GM23338 (cell line): ENCODE data around the gene GIMAP1. TPM values are rescaled to one million over a fixed set of nuclear protein-coding genes. Genes with fewer than 3 reads are reported as not detected.

Experiments
- ATAC-seq: fragments of 200-7000 bp; cut with Tn5 transposase; 3 replicates; pipeline ENCODE4 v1.9.1; 2020
- DNase-seq: peaks from one replicate; pipeline ENCODE4 v3.0.0-alpha.2; 2015; ENCODE audit warnings: low spot score
- H2AFZ ChIP-seq: fragments of 200-600 bp; sonication (generic); 2 replicates; pipeline ENCODE4 v1.8.0; 2016; ENCODE audit warnings: antibody characterized with exemption, mild to moderate bottlenecking, moderate library complexity
- H3F3A ChIP-seq: fragments of 200-600 bp; sonication (generic); replicated peaks from 2 replicates; pipeline ENCODE4 v1.8.0; 2017; ENCODE audit warnings: antibody characterized with exemption, mixed run types, low read depth
- H3K27ac ChIP-seq: fragments of 200-600 bp; sonication (generic); 2 replicates; pipeline ENCODE4 v1.6.1; 2016; ENCODE audit warnings: low read depth
- H3K27me3 ChIP-seq: fragments of 200-600 bp; sonication (generic); 2 replicates; pipeline ENCODE4 v1.8.0; 2016; ENCODE audit warnings: mild to moderate bottlenecking, mixed run types, moderate library complexity; ENCODE audit not compliant: insufficient read depth
- H3K36me3 ChIP-seq: fragments of 200-600 bp; sonication (generic); 2 replicates; pipeline ENCODE4 v1.8.0; 2016; ENCODE audit warnings: mild to moderate bottlenecking; ENCODE audit not compliant: insufficient read depth
- H3K4me1 ChIP-seq: fragments of 200-600 bp; sonication (generic); 2 replicates; pipeline ENCODE4 v1.8.0; 2016; ENCODE audit warnings: mild to moderate bottlenecking, moderate library complexity; ENCODE audit not compliant: insufficient read depth
- H3K4me2 ChIP-seq: fragments of 200-600 bp; sonication (generic); 2 replicates; pipeline ENCODE4 v1.7.1; 2017; ENCODE audit warnings: mixed run types
- H3K4me3 ChIP-seq: fragments of 200-600 bp; sonication (generic); 2 replicates; pipeline ENCODE4 v1.6.1; 2016; ENCODE audit warnings: mixed run types
- H3K79me2 ChIP-seq: fragments of 200-600 bp; sonication (generic); replicated peaks from 2 replicates; pipeline ENCODE4 v1.8.0; 2017; ENCODE audit warnings: mild to moderate bottlenecking; ENCODE audit not compliant: insufficient read depth
- H3K9me2 ChIP-seq: fragments of 200-600 bp; sonication (generic); 2 replicates; pipeline ENCODE4 v1.8.0; 2017; ENCODE audit not compliant: insufficient read depth
- H4K20me1 ChIP-seq: fragments of 200-600 bp; sonication (generic); replicated peaks from 2 replicates; pipeline ENCODE4 v1.8.0; 2017; ENCODE audit warnings: mild to moderate bottlenecking; ENCODE audit not compliant: insufficient read depth
- H3K27ac Mint-ChIP-seq: 2 replicates; pipeline ENCODE4 v1.8.0; 2020; ENCODE audit warnings: inconsistent platforms, mild to moderate bottlenecking, moderate library complexity, mixed read lengths
- H3K27me3 Mint-ChIP-seq: 3 replicates; pipeline ENCODE4 v1.8.0; 2022; ENCODE audit warnings: low read depth, mild to moderate bottlenecking, moderate library complexity, mixed read lengths, inconsistent platforms; ENCODE audit not compliant: insufficient read depth, poor library complexity
- H3K36me3 Mint-ChIP-seq: 3 replicates; pipeline ENCODE4 v1.8.0; 2021; ENCODE audit warnings: low read depth, mild to moderate bottlenecking, inconsistent platforms, moderate library complexity, mixed read lengths
- H3K4me1 Mint-ChIP-seq: 3 replicates; pipeline ENCODE4 v1.8.0; 2020; ENCODE audit warnings: mild to moderate bottlenecking, inconsistent platforms, mixed read lengths
- H3K4me3 Mint-ChIP-seq: 3 replicates; pipeline ENCODE4 v1.8.0; 2021; ENCODE audit warnings: moderate library complexity, mild to moderate bottlenecking, inconsistent platforms, mixed read lengths
- H3K9me3 Mint-ChIP-seq: 3 replicates; pipeline ENCODE4 v1.8.0; 2020; ENCODE audit warnings: moderate library complexity, mild to moderate bottlenecking, inconsistent platforms, mixed read lengths
- CREB1 ChIP-seq: fragments of 250-450 bp; sonication (Bioruptor Pico); IDR thresholded peaks from 2 replicates; pipeline ENCODE4 v1.5.0; 2020; ENCODE audit warnings: low read depth, mild to moderate bottlenecking, moderate library complexity
- CTCF ChIP-seq, 2 experiments: fragments of 200-600 bp in 1 of 2; sonication (generic) in 1 of 2; conservative IDR thresholded peaks; 2 replicates each; pipeline versions ENCODE4 v1.5.1 to v1.6.1; 2016 to 2017; ENCODE audit warnings: antibody characterized with exemption in 2 of 2, low read depth in 2 of 2, mild to moderate bottlenecking in 2 of 2, moderate library complexity in 1 of 2
- ETS1 ChIP-seq: IDR thresholded peaks from 2 replicates; pipeline ENCODE4 v1.6.1; 2016; ENCODE audit warnings: antibody characterized with exemption
- EZH2 ChIP-seq: fragments of 200-600 bp; sonication (generic); IDR thresholded peaks from one replicate; pipeline ENCODE4 v1.8.0; 2017; ENCODE audit warnings: antibody characterized with exemption, mild to moderate bottlenecking, low read depth; ENCODE audit not compliant: unreplicated experiment
- EZH2phosphoT487 ChIP-seq: fragments of 200-600 bp; sonication (generic); IDR thresholded peaks from one replicate; pipeline ENCODE4 v1.8.1; 2018; ENCODE audit warnings: antibody characterized with exemption; ENCODE audit not compliant: unreplicated experiment
- JUNB ChIP-seq: IDR thresholded peaks from one replicate; pipeline ENCODE4 v1.6.1; 2016; ENCODE audit warnings: antibody characterized with exemption; ENCODE audit not compliant: unreplicated experiment
- NANOG ChIP-seq: IDR thresholded peaks from 2 replicates; pipeline ENCODE4 v1.6.1; 2016; ENCODE audit warnings: antibody characterized with exemption, borderline replicate concordance
- POLR2AphosphoS5 ChIP-seq: IDR thresholded peaks from 2 replicates; pipeline ENCODE4 v1.6.1; 2016; ENCODE audit warnings: antibody characterized with exemption, low read depth
- REST ChIP-seq: IDR thresholded peaks from one replicate; pipeline ENCODE4 v1.6.1; 2018; ENCODE audit warnings: antibody characterized with exemption; ENCODE audit not compliant: unreplicated experiment
- STAT1 ChIP-seq: IDR thresholded peaks from one replicate; pipeline ENCODE4 v1.6.1; 2016; ENCODE audit warnings: antibody characterized with exemption; ENCODE audit not compliant: unreplicated experiment
- ZNF114 ChIP-seq: fragments of 250-450 bp; sonication (Bioruptor Pico); IDR thresholded peaks from 2 replicates; pipeline ENCODE4 v1.5.0; 2020; ENCODE audit warnings: mild to moderate bottlenecking, moderate library complexity
- ZNF331 ChIP-seq: fragments of 250-450 bp; sonication (Bioruptor Pico); IDR thresholded peaks from 2 replicates; pipeline ENCODE4 v1.5.0; 2020; ENCODE audit warnings: low read depth, mild to moderate bottlenecking, moderate library complexity
- ZNF462 ChIP-seq: fragments of 250-450 bp; sonication (Bioruptor Pico); IDR thresholded peaks from 2 replicates; pipeline ENCODE4 v1.5.0; 2020; ENCODE audit warnings: mild to moderate bottlenecking, moderate library complexity
- polyA plus RNA-seq: library from polyadenylated mRNA; unstranded; fragments of >200 nt; fragmentation: Nextera tagmentation; extraction: Ambion mirVana; gene quantifications from 2 replicates; pipeline ENCODE4 v1.2.1, GENCODE V29; 2016
- total RNA-seq: library from RNA; depleted of rRNA; stranded (reverse); fragments of >200 nt; shearing (Covaris generic); gene quantifications from 2 replicates; pipeline ENCODE4 v1.2.3, GENCODE V29; 2014

Gene GIMAP1
- total and polyA plus RNA-seq, 2 experiments from 2014 or later, result not detected

- Histone ChIP-seq H4K20me1 (no peaks in the 10 kb centered on the region), H3K27me3 (no peaks in the 10 kb centered on the region), H2AFZ (no peak overlapping the region), H3K9me2 (no peaks in the 10 kb centered on the region), H3K4me1 (peaks cover 5% of the 10 kb centered on the region; the same call in 1 of the 2 replicates), H3K79me2 (no peaks in the 10 kb centered on the region), H3K27ac (no peak overlapping the region), H3K4me3 (no peak overlapping the region), H3K4me2 (no peak overlapping the region), H3F3A (no peaks in the 10 kb centered on the region), H3K36me3 (no peaks in the 10 kb centered on the region)
- Mint-ChIP-seq H3K36me3 (no peaks in the 10 kb centered on the region), H3K4me1 (no peaks in the 10 kb centered on the region), H3K27ac (no peak overlapping the region), H3K27me3 (peaks cover 8% of the 10 kb centered on the region), H3K9me3 (peaks cover 6% of the 10 kb centered on the region; the same call in 2 of the 3 replicates), H3K4me3 (no peak overlapping the region)
- ATAC-seq (no peak), DNase-seq (no peak)
- no peak for TF ChIP-seq ZNF331
- TF ChIP-seq ETS1, result no peak
- TF ChIP-seq STAT1, result no peak
- no peak for TF ChIP-seq JUNB
- no peak for TF ChIP-seq EZH2
- TF ChIP-seq CREB1 (CRISPR knock-in tag), result no peak
- TF ChIP-seq ZNF114 (CRISPR knock-in tag), result no peak
- no peak for TF ChIP-seq NANOG
- no peak for TF ChIP-seq EZH2phosphoT487
- no peak for TF ChIP-seq CTCF (conservative IDR thresholded peaks at IDR 0.05; ENCODE audit: low read depth in 2 of 2)
- TF ChIP-seq POLR2AphosphoS5, result no peak
- no peak for TF ChIP-seq ZNF462 (CRISPR knock-in tag)
- no peak for TF ChIP-seq REST
Measured at GRCh38 chr7:150759479-150759878, 43.1 kb downstream of the GIMAP1 start.
